Measurements from ENCODE around the gene ASPDH. TPM values are rescaled to one million over a fixed set of nuclear protein-coding genes. Genes with fewer than 3 reads are reported as not detected.

ASPDH gene
- total RNA-seq = not detected
- polyA plus RNA-seq (ENCODE audit: insufficient read depth, low read depth, low replicate concordance) = 0.90 TPM
- long read RNA-seq, donor 1 = 0 reads
- long read RNA-seq, donor 2 = 0 reads

DNA sequence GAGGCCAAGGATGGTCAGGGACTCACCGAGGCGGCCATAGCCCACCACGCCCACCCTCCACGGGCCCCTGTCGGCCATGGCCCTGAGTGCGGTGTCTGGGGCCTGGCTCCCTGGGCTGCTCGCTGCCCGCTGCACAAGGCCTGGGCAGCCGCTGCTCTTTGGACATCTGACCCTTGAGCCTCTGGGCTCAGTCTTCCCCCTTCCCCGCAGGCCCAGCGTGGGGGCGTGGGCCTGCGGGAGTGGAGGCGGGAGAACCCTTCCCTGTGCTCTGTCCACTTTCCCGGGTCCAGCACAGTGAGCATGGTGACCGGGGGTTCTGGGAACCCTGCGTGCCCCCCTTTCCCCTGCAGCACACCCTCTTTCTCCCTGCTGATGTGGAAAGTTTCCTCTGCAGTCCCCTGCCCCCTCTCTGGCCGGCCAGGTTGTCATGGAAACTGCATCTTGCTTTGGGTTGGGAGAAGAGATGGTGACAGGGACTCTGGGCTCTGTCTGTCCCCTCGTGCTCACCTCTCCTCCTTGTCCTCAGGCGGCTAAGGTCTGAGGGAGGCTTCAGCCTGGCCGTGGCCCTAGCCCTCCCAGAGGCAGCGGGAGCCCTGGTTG is at the start of gene ASPDH:
TSS of gene ASPDH (minus strand) at position 168 of the 600 bp plus-strand sequence. CDS start at position 78, 90 bp downstream.
- intact Hi-C loops (cut with DNase I; ENCODE audit: low total_unique reads) = no loop called here
- no peak within 1 kb of the TSS for H3K4me3 ChIP-seq
- no peak within 1 kb of the TSS for H3K27ac ChIP-seq
- whole genome bisulfite sequencing, 2 donors = 37 to 39% methylated on average over 18 to 21 of the region's 22 CpGs
- no peaks in the 10 kb centered on the region for H3K36me3 ChIP-seq (ENCODE audit: low read depth, missing control alignments)
- H3K9me3 ChIP-seq = no peaks in the 10 kb centered on the region
- H3K27me3 ChIP-seq = no peaks in the 10 kb centered on the region
- TF ChIP-seq, protein P1, sequence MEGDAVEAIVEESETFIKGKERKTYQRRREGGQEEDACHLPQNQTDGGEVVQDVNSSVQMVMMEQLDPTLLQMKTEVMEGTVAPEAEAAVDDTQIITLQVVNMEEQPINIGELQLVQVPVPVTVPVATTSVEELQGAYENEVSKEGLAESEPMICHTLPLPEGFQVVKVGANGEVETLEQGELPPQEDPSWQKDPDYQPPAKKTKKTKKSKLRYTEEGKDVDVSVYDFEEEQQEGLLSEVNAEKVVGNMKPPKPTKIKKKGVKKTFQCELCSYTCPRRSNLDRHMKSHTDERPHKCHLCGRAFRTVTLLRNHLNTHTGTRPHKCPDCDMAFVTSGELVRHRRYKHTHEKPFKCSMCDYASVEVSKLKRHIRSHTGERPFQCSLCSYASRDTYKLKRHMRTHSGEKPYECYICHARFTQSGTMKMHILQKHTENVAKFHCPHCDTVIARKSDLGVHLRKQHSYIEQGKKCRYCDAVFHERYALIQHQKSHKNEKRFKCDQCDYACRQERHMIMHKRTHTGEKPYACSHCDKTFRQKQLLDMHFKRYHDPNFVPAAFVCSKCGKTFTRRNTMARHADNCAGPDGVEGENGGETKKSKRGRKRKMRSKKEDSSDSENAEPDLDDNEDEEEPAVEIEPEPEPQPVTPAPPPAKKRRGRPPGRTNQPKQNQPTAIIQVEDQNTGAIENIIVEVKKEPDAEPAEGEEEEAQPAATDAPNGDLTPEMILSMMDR (IDR thresholded peaks at IDR 0.05) = no peak
- no peak for TF ChIP-seq POLR2A (IDR thresholded peaks at IDR 0.05)
- DNase-seq = no peak
- peaks cover 20% of the 10 kb centered on the region for H3K4me1 ChIP-seq

DNA sequence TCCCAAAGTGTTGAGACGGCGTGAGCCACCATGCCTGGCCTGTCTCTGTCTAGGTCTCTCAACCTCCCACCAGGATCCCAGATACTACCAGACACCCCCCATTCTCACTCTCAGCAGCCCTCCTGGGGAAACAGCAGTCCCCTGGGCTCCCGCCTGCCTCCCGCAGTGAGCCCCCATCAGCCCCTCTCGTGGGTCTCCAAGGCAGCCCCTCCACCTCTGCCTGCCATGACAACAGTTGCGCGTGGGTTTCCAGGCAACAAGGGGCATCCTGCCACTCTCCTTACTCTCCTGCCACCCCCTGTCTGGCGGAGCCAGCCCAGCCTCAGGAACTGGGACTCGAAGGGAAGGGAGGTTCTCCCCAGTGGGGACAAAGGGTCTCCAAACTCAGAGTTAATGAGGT is 49.3 kb upstream of the ASPDH start:
- H3K27me3 ChIP-seq = no peaks in the 10 kb centered on the region

DNA sequence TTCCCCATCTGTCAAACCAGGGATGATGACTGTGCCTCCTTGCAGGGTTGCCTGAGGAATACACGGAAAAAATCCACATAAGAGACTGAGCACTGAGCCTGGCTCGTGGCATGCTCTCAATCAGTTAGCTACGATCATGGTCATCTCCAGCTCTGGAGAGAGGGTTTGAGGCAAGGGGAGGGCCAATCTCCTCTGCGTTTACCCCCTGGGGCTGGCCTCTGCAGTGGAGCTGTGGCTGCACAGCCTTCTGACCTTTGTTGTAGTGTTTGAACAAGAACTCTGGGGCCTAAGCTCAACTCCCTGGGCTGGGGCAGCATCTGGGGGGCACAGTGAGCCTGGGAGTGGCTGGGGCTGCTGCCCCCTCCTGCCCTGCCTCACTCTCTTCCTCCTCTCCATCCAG is 48.6 kb upstream of the ASPDH start:
- no peaks in the 10 kb centered on the region for H3K27me3 ChIP-seq
- TF ChIP-seq POLR2A (IDR thresholded peaks at IDR 0.05) = no peak
- TF ChIP-seq, protein P1 (IDR thresholded peaks at IDR 0.05) = no peak
- WGBS, 2 donors = 82 to 89% methylated on average over 4 of the region's 4 CpGs
- no peaks in the 10 kb centered on the region for H3K4me1 ChIP-seq
- H3K36me3 ChIP-seq (ENCODE audit: low read depth, missing control alignments) = no peaks in the 10 kb centered on the region
- H3K27ac ChIP-seq = no peak overlapping the region
- no peaks in the 10 kb centered on the region for H3K9me3 ChIP-seq
- intact Hi-C loops (cut with DNase I; ENCODE audit: low total_unique reads) = no loop called here
- H3K4me3 ChIP-seq = no peak overlapping the region
- no peak for DNase-seq

More for the DNA sequence above, 49.3 kb upstream of the ASPDH start:
- H3K27ac ChIP-seq = no peak overlapping the region
- no peak overlapping the region for H3K4me3 ChIP-seq
- H3K36me3 ChIP-seq (ENCODE audit: low read depth, missing control alignments) = no peaks in the 10 kb centered on the region
- no peak for DNase-seq
- intact Hi-C loops (cut with DNase I; ENCODE audit: low total_unique reads) = no loop called here
- H3K9me3 ChIP-seq = no peaks in the 10 kb centered on the region
- TF ChIP-seq, protein P1 (IDR thresholded peaks at IDR 0.05) = no peak
- TF ChIP-seq POLR2A (IDR thresholded peaks at IDR 0.05) = no peak
- no peaks in the 10 kb centered on the region for H3K4me1 ChIP-seq
- 87% methylated on average over 7 to 9 of the region's 9 CpGs for WGBS, 2 donors

DNA sequence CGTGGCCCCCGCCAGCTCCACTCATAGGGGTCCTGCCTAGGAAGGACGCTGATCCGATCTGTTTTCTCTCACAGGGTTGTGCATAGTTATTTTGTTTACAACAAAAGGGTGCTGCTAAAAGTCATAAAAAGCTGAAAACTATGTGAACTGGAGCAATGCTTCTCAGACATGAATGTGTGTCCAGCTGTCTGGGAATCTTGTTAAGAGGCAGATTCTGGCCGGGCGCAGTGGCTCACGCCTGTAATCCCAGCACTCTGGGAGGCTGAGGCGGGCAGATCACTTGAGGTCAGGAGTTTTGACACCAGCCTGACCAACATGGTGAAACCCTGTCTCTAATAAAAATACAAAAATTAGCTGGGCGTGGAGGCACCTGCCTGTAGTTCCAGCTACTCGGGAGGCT is 45.9 kb upstream of the ASPDH start:
- H3K4me1 ChIP-seq = no peaks in the 10 kb centered on the region
- DNase-seq = no peak
- no peak for TF ChIP-seq POLR2A (IDR thresholded peaks at IDR 0.05)
- TF ChIP-seq, protein P1 (IDR thresholded peaks at IDR 0.05) = no peak
- no peaks in the 10 kb centered on the region for H3K36me3 ChIP-seq (ENCODE audit: low read depth, missing control alignments)
- intact Hi-C loops (cut with DNase I; ENCODE audit: low total_unique reads) = no loop called here
- no peaks in the 10 kb centered on the region for H3K9me3 ChIP-seq
- H3K27ac ChIP-seq = no peak overlapping the region
- no peak overlapping the region for H3K4me3 ChIP-seq
- WGBS, 2 donors = 76 to 84% methylated on average over 10 of the region's 10 CpGs
- no peaks in the 10 kb centered on the region for H3K27me3 ChIP-seq

DNA sequence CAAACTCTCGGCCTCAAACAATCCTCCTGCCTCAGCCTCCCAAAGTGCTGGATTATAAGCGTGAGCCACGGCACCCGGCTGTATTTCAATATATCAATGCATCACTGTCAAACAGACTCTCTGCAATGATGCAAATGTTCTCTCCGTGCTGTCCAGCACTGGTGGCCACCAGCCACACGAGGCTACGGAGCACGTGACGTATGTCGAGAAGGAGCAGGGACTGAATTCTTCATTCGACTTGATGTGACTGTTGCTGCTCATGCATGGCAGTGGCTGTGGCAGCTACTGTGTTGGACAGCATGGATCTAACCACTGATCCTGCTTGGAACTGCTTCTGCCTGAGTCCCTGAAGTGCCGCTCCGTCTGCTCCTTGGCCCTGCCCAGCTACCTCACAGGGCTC is 44.7 kb upstream of the ASPDH start:
- TF ChIP-seq POLR2A (IDR thresholded peaks at IDR 0.05) = no peak
- TF ChIP-seq, protein P1 (IDR thresholded peaks at IDR 0.05) = no peak
- Histone ChIP-seq H3K9me3 (no peaks in the 10 kb centered on the region), H3K27ac (no peak overlapping the region), H3K36me3 (ENCODE audit: low read depth, missing control alignments) (no peaks in the 10 kb centered on the region), H3K27me3 (no peaks in the 10 kb centered on the region), H3K4me3 (no peak overlapping the region), H3K4me1 (no peaks in the 10 kb centered on the region)
- 92 to 93% methylated on average over 10 to 13 of the region's 13 CpGs for WGBS, 2 donors
- no peak for DNase-seq
- intact Hi-C loops (cut with DNase I; ENCODE audit: low total_unique reads) = no loop called here
